ENCODE results near the gene GTF2H1. TPM values are rescaled to one million over a fixed set of nuclear protein-coding genes. Genes with fewer than 3 reads are reported as not detected.

GTF2H1 gene
- total and polyA plus RNA-seq, 9 of the 15 experiments (the other 6 are each of a cell fraction or from before 2014, with no cell fraction given) = 56.9 to 126 (median 92.1) TPM

GRCh38 chr11:18383388-18384156 is 61.2 kb downstream of the GTF2H1 start (continued):
- TF ChIP-seq IRF9 (tag; IDR thresholded peaks at IDR 0.05) (no peak), RBM25 (IDR thresholded peaks at IDR 0.05; ENCODE audit: low read depth, low read length, severe bottlenecking) (no peak), HMG20A (CRISPR knock-in tag; conservative IDR thresholded peaks at IDR 0.05) (no peak), SNAPC5 (CRISPR knock-in tag; IDR thresholded peaks at IDR 0.05) (no peak), ZNF644 (tag; IDR thresholded peaks at IDR 0.05; ENCODE audit: low read depth) (0 out of 2 replicates have a peak, but pooled peaks have one; percentile 24), MYBL2 (IDR thresholded peaks at IDR 0.05; ENCODE audit: low read depth) (no peak), MYBL2 (CRISPR knock-in tag; IDR thresholded peaks at IDR 0.05; ENCODE audit: borderline replicate concordance) (no peak), ATF4 (CRISPR knock-in tag; IDR thresholded peaks at IDR 0.05) (no peak), HIVEP1 (CRISPR knock-in tag; IDR thresholded peaks at IDR 0.05) (no peak), SNIP1 (IDR thresholded peaks at IDR 0.05; ENCODE audit: low read depth) (no peak), PURB (CRISPR knock-in tag; IDR thresholded peaks at IDR 0.05; ENCODE audit: low read depth) (no peak), RFX1 (IDR thresholded peaks at IDR 0.05) (peak; percentile 81), COPS2 (conservative IDR thresholded peaks at IDR 0.05) (no peak), KAT7 (CRISPR knock-in tag; IDR thresholded peaks at IDR 0.05; ENCODE audit: borderline replicate concordance) (no peak; the same call in 1 of the 2 replicates), SREBF2 (CRISPR knock-in tag; IDR thresholded peaks at IDR 0.05) (0 out of 2 replicates have a peak, but pooled peaks have one; percentile 42), MEF2A (IDR thresholded peaks at IDR 0.05; ENCODE audit: control insufficient read depth, low read depth, low read length) (no peak), ELF4 (CRISPR knock-in tag; IDR thresholded peaks at IDR 0.05) (no peak), ELK1 (CRISPR knock-in tag; IDR thresholded peaks at IDR 0.05) (no peak), GTF3C2 (IDR thresholded peaks at IDR 0.05; ENCODE audit: borderline replicate concordance, extremely low read depth, insufficient read length) (no peak), CREB3 (tag; conservative IDR thresholded peaks at IDR 0.05; ENCODE audit: low read depth) (0 out of 2 replicates have a peak, but pooled peaks have one; percentile 18)

All from K562 (cell line).